Right lobe of liver (tissue), 6 donors: ENCODE results near the gene RIPOR3. TPM values are rescaled to one million over a fixed set of nuclear protein-coding genes. Genes with fewer than 3 reads are reported as not detected.
A peak's percentile ranks its signal among the peaks of the same experiment; 100 is the strongest.

Source experiments
- ATAC-seq, 4 donors: fragments of 200-7000 bp; cut with Tn5 transposase; one replicate each; pipeline ENCODE4 v1.9.1; 2020; ENCODE audit warnings: mild to moderate bottlenecking in 4 of 4, moderate library complexity in 4 of 4
- DNase-seq, 3 donors: peaks; one replicate each; pipeline ENCODE4 v3.0.0-alpha.2; 2020
- H3K27ac ChIP-seq, 3 donors: fragments of 200-600 bp; one replicate each; pipeline ENCODE4 v1.8.0; 2022
- H3K27me3 ChIP-seq, 2 donors: fragments of 200-600 bp; one replicate each; pipeline ENCODE4 v1.8.0; 2022
- H3K36me3 ChIP-seq, 4 donors: fragments of 200-600 bp; sonication (generic) in 1 of 4; one replicate each; pipeline versions ENCODE4 v1.5.1 to v1.8.0; 2017 to 2022; ENCODE audit warnings: control low read depth in 1 of 4
- H3K4me1 ChIP-seq, 4 donors: fragments of 200-600 bp; sonication (generic) in 1 of 4; one replicate each; pipeline versions ENCODE4 v1.5.1 to v1.8.0; 2017 to 2022; ENCODE audit warnings: control low read depth in 1 of 4
- H3K4me3 ChIP-seq, 3 donors: fragments of 200-600 bp; one replicate each; pipeline ENCODE4 v1.8.0; 2022
- H3K9me3 ChIP-seq, 4 donors: fragments of 200-600 bp; sonication (generic) in 1 of 4; one replicate each; pipeline versions ENCODE4 v1.5.1 to v1.8.0; 2017 to 2022; ENCODE audit warnings: control low read depth in 1 of 4
- POLR2A ChIP-seq: fragments of 450-650 bp; IDR thresholded peaks from one replicate; pipeline ENCODE4 v1.6.1; 2017; ENCODE audit warnings: antibody characterized with exemption, mild to moderate bottlenecking
- WGBS: methylation state at CpG from one replicate; pipeline ENCODE4 v1.1.6; 2018; ENCODE audit warnings: low coverage, low lambda C conversion rate; ENCODE audit not compliant: insufficient coverage; ENCODE audit errors: missing lambda C conversion rate; 5-methylcytosine and 5-hydroxymethylcytosine counted together
- intact Hi-C, 2 donors: fragments of 100-400 bp; cut with DNase I; formaldehyde crosslinking; loops; one replicate each; pipeline versions ENCODE4 v1.11.2 to v1.14.1; 2022
- total RNA-seq, 6 experiments: library from RNA; depleted of rRNA in 2 of 6; stranded (reverse); fragments of >200 nt in 2 of 6; fragmentation: NEBNext Ultra II Directional in 3 of 6; extraction: Animal tissue kit (Norgen Biotek cat#: 25700) in 3 of 6; gene quantifications; one replicate each; pipeline versions ENCODE4 v1.1.0 to v1.2.4, GENCODE V29; 2016 to 2023
- TF ChIP-seq, protein P1 (sequence below), 4 donors: fragments of 200-600 bp in 3 of 4; fragments of 450-650 bp in 1 of 4; IDR thresholded peaks; one replicate each; pipeline versions ENCODE4 v1.5.1 to v1.8.0; 2016 to 2022; ENCODE audit warnings: antibody characterized with exemption in 4 of 4, mild to moderate bottlenecking in 2 of 4
- donor health status: DM: no; HTN: yes; CAD: no.
- donor health status: DM: no; HTN: no; CAD: no.
- donor health status: DM: no; HTN: no; CAD: no.
- donor health status: DM: no; HTN: yes; CAD: no.
- donor health status: DM: no; HTN: yes; CAD: no.

Gene RIPOR3
- total RNA-seq, 6 experiments from 2014 or later: 4.8 to 13.8 (median 8.9) TPM

DNA sequence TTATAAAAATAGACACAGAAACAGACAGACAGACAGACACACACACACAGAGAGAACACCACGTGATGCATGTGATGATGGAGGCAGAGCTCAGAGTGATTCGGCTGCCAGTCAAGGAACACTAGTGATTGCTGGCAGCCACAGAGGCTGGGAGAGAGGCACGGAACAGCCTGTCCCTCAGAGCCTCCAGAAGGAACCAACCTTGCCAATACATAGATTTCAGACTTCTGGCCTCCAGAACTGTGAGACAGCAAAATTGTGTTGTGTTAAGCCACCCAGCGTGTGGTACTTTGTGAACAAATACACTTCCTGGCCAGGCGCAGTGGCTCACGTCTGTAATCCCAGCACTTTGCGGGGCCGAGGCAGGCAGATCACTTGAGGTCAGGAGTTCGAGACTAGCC is 30.5 kb upstream of the RIPOR3 start:
- ATAC-seq (peak in 1 of 4 donors; percentile 29), DNase-seq (no peak)
- no peaks in the 10 kb centered on the region for H3K27me3 ChIP-seq
- no peaks in the 10 kb centered on the region for H3K9me3 ChIP-seq
- H3K36me3 ChIP-seq: no peaks in the 10 kb centered on the region
- H3K4me3 ChIP-seq: no peak overlapping the region
- intact Hi-C loops: no loop called here
- H3K27ac ChIP-seq: no peak overlapping the region
- H3K4me1 ChIP-seq: peaks cover 0 to 3% (median under 1%) of the 10 kb centered on the region in 4 donors
- WGBS: 76% methylated on average over 5 of the region's 9 CpGs
- TF ChIP-seq, protein P1, sequence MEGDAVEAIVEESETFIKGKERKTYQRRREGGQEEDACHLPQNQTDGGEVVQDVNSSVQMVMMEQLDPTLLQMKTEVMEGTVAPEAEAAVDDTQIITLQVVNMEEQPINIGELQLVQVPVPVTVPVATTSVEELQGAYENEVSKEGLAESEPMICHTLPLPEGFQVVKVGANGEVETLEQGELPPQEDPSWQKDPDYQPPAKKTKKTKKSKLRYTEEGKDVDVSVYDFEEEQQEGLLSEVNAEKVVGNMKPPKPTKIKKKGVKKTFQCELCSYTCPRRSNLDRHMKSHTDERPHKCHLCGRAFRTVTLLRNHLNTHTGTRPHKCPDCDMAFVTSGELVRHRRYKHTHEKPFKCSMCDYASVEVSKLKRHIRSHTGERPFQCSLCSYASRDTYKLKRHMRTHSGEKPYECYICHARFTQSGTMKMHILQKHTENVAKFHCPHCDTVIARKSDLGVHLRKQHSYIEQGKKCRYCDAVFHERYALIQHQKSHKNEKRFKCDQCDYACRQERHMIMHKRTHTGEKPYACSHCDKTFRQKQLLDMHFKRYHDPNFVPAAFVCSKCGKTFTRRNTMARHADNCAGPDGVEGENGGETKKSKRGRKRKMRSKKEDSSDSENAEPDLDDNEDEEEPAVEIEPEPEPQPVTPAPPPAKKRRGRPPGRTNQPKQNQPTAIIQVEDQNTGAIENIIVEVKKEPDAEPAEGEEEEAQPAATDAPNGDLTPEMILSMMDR (IDR thresholded peaks at IDR 0.05): no peak
- no peak for TF ChIP-seq POLR2A

DNA sequence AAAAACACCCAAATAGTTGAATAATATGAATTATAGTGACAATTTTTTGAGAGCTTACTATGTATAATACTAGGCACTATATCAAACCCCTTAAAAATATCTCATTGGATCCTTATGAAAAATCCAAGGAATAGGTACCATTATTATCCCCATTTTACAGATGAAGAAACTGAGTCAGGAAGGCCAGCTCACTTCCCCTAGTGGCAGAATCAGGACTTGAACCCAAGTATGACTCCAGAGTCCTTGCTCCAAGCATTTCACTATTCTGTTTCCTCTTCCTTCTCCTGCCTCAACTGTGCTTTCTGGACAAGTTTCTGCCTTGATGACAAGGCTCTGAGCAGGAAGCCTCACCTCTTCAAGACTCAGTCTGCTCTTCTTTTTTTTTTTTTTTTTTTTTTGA is 29.2 kb upstream of the RIPOR3 start:
- DNase-seq: no peak
- Histone ChIP-seq H3K36me3 (no peaks in the 10 kb centered on the region), H3K9me3 (no peaks in the 10 kb centered on the region), H3K27me3 (no peaks in the 10 kb centered on the region), H3K27ac (no peak overlapping the region), H3K4me3 (no peak overlapping the region), H3K4me1 (no peaks in the 10 kb centered on the region)
- intact Hi-C loops: no loop called here
- TF ChIP-seq, protein P1 (IDR thresholded peaks at IDR 0.05): no peak
- TF ChIP-seq POLR2A: no peak
- ATAC-seq: no peak

DNA sequence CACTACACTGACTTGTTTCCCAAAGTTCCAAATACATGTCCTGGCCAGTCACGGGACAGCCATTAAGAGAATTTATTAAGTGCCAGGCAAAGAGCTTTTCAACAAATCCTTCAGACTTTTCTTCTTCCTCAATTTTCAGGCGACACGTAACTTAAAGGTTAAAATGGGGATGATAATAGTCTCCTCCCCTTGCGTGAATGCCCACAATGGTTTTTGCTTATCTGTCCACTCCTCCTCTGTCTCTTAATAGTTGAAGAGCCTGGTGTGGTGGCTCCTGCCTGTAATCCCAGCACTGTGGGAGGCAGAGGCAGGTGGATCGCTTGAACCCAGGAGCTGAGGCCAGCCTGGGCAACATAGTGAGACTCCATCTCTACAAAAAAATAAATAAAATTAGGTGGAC is 28.7 kb upstream of the RIPOR3 start:
- no peak for ATAC-seq
- Histone ChIP-seq H3K4me1 (no peaks in the 10 kb centered on the region), H3K4me3 (no peak overlapping the region)

DNA sequence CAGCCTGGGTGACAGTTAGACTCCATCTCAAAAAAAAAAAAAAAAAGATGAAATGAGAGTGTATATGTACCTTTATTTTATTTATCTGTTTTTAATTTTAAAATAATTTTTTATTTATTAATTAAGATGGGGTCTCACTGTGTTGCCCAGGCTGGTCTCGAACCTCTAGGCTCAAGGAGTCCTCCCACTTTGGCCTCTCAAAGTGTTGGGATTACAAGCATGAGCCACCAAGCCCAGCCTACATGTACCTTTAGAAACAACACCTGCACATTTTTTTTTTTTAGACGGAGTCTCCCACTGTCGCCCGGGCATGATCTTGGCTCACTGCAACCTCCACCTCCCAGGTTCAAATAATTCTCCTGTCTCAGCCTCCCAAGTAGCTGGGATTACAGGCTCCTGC is 28.0 kb upstream of the RIPOR3 start:
- Histone ChIP-seq H3K27ac (no peak overlapping the region), H3K27me3 (no peaks in the 10 kb centered on the region), H3K4me1 (no peaks in the 10 kb centered on the region), H3K36me3 (no peaks in the 10 kb centered on the region), H3K4me3 (no peak overlapping the region), H3K9me3 (no peaks in the 10 kb centered on the region)
- intact Hi-C loops: no loop called here
- TF ChIP-seq, protein P1 (IDR thresholded peaks at IDR 0.05): no peak
- TF ChIP-seq POLR2A: no peak
- 96% methylated on average over 4 of the region's 4 CpGs for WGBS
- DNase-seq (no peak), ATAC-seq (no peak)

More for the DNA sequence above, 28.7 kb upstream of the RIPOR3 start:
- Histone ChIP-seq H3K27me3 (no peaks in the 10 kb centered on the region), H3K36me3 (no peaks in the 10 kb centered on the region), H3K9me3 (no peaks in the 10 kb centered on the region), H3K27ac (no peak overlapping the region)
- DNase-seq: no peak
- 90% methylated on average over 5 of the region's 5 CpGs for WGBS
- TF ChIP-seq, protein P1 (IDR thresholded peaks at IDR 0.05): no peak
- TF ChIP-seq POLR2A: no peak
- intact Hi-C loops: no loop called here
